Tongue (tissue), 2 donors: ENCODE data around the gene MIEN1. TPM values are rescaled to one million over a fixed set of nuclear protein-coding genes. Genes with fewer than 3 reads are reported as not detected.
A peak's percentile ranks its signal among the peaks of the same experiment; 100 is the strongest.
"Not testable (repeated sequence)": the region's sequence is repeated elsewhere in the genome, so short reads cannot be mapped to it uniquely, and the experiment has no call there.

ENCODE experiments used
- DNase-seq: peaks from one replicate; pipeline ENCODE4 v3.0.0-alpha.2; 2015
- total RNA-seq: library from RNA; depleted of rRNA; stranded (reverse); fragments of >200 nt; gene quantifications from one replicate; pipeline ENCODE4 v1.2.3, GENCODE V29; 2014

The MIEN1 gene
- total RNA-seq, 1 donor from 2014 or later = 8.7 TPM

DNA sequence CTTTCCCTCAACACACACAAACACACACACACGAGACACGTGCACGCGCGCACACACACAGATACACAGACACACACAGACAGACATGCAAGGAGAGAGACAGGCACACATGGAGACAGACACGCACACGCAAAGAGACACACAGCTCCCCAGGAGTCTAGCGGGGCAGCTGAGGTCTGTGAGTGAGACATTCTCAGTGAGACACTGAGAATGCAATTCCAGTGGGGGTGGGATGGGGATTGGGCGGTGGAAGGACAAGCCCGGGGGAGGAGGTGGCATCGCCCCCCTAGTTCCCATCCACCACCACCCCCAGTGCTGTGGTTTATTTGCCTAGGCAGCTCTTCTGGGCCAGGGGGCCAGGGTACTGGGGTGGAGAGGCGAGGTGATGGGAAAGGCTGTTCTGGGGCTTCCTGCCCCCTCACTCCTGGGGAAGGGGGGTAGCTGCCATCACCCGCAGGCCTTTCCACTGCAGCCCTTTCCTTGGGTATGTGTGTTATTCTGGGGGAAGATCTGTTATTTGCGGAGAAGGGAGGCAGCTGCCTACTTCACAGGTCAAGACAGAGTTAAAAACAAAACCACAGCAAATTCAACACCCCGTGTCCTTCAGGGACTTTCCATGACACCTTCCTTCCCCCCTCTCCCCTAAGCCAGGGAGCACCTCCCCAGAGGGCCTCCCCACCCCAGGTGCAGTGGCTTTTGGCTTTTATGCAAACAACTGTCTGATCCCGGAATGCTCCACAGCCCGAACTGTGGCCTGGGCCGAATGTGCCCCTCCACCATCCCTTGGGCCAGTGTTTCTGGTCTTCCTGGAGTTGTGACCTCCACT lies 25.4 kb upstream of the MIEN1 start:
- no peak for DNase-seq

DNA sequence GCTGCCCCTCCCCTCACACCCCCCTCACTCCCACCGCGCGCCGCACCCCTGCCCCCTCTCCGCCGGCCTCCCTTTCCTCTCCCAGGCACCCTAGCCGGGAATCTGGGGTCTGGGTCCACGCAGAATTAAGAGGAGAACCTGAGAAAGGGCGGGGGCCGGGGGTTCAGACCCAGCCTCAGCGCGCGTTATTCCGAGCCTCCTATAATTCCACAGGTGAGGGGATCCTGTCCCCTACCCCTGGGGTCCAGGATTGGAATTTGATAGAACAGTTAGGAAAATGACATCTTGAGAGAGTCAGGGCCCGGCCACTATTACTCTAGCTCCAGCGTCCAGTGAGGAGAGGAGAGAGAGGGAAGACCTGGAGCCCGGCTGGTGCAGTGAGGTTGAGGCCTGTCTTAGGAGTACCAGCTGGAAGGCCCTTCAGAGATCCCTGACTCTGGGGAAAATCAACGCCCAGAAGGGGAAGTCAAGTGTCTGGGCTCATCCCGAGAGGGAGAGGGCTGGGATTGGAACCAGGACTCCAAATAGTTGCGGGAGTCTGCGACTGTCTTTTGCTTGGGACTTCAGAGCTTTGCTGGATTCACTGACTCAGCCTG lies 24.7 kb upstream of the MIEN1 start:
- DNase-seq = peak; percentile 14

- peak; percentile 86 for DNase-seq
Measured at GRCh38 chr17:39754161-39754957, 24.0 kb upstream of the MIEN1 start.

- DNase-seq = no peak
Measured at GRCh38 chr17:39753514-39754160, 23.3 kb upstream of the MIEN1 start.

DNA sequence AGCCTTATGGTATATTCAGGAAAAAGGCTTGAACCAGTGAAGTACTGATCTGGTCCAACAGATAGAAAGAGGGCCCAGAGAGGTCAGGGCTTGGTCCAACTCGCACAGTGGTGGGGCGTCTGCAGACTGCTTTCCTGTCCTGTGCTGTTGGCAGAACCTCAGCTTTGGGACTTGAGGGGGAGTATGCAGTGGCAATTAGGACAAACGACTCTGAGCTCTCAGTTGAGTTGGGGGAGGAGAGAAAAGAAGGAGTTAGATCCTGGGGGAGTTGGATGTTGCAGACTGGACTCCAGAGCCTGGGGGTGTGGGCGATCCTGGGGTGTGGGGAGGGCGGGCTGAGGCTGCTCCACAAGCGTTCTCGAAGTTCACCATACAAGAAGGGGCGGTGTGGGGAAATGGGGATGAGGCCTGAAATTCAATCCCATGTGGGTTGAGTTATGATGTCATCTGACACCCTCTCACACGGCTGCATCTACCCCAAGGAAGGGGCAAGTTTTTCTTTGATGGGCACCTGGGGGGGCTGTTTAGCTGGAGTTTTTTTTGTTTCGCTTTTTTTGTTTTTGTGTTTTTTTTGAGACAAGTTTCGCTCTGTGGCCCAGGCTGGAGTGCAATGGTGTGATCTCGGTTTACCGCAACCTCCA lies 22.0 kb upstream of the MIEN1 start:
- DNase-seq = no peak

GRCh38 chr17:39751637-39752036 lies 21.3 kb upstream of the MIEN1 start:
- no peak for DNase-seq

DNA sequence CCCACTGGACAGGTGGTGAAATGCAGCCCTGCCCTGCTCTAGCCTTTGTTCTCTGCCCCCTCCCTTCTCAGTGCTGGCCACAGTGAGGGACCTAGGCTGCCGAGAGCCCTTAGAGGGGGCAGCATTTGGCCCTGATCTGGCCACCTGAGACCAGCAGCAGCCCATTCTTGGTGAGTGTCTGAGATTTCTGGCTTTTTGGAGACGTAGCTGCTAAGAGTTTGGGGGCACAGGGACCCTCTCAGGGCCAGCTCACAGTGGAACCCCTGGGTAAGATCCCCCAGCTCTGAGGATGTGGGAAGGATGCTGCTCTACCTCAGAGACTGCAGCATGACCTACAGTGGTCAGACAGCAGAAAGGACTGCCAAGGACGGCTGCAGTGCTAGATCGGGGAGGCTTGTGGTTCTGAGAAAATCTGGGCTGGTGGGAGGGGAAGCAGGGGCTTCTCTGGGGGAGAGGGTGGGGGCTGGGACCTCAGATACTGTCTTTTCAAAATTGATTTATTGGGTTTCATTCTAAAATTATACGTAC lies 20.7 kb upstream of the MIEN1 start:
- DNase-seq = no peak

GRCh38 chr17:39750131-39751015 lies 20.0 kb upstream of the MIEN1 start:
- DNase-seq = no peak

DNA sequence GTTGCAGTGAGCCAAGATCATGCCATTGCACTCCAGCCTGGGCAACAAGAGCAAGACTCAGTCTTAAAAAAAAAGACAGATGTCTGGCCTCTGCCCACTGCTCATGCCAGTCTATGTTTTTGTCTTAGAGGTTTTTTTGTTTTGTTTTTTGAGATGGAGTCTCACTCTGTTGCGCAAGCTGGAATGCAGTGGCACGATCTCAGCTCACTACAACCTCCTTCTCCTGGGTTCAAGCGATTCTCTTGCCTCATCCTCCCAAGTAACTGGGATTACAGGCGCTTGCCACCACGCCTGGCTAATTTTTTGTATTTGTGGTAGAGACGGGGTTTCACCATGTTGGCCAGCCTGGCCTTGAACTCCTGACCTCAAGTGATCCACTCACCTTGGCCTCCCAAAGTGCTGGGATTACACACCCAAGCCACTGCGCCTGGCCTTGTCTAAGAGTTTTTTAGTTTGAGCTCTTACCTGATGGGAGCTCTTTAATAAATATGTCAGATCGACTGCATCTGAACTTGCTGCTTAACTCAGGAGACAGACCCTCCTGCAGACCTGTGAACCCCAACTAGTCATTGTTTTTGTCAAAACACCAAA lies 18.2 kb upstream of the MIEN1 start:
- not testable (repeated sequence) for DNase-seq

DNA sequence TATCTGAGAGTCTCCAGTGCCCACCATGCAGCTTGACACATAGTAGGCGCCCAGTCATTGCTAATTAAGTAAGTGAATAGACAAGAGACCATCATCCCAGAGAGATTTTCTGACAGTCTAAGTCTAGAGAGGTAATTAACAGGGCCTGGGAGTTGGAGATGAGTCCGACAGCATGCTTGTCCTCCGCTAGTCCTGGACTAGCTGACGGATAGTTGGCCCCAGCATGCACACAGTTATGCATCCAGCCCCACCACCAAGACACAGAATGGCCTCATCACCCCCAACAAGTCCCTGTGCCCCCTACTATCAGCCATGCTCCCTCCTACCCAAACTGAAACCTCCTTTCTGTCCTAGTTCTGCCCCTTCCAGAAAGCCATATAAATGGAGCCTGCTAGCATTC lies 17.4 kb upstream of the MIEN1 start:
- DNase-seq = no peak

DNA sequence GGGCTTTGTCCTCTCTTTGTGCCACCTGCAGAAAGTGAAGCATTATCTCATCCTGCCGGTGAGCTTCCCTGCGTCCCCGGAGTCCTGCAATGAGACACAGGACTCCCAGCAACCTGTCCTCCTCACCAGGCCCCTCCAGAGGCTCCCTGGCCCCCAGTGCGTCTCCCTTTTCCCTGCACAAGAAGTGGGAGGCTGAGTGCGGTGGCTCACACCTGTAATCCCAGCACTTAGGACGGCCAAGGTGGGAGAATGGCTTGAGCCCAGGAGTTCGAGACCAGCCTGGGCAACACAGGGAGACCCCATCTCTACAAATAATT lies 15.8 kb upstream of the MIEN1 start:
- no peak for DNase-seq

DNA sequence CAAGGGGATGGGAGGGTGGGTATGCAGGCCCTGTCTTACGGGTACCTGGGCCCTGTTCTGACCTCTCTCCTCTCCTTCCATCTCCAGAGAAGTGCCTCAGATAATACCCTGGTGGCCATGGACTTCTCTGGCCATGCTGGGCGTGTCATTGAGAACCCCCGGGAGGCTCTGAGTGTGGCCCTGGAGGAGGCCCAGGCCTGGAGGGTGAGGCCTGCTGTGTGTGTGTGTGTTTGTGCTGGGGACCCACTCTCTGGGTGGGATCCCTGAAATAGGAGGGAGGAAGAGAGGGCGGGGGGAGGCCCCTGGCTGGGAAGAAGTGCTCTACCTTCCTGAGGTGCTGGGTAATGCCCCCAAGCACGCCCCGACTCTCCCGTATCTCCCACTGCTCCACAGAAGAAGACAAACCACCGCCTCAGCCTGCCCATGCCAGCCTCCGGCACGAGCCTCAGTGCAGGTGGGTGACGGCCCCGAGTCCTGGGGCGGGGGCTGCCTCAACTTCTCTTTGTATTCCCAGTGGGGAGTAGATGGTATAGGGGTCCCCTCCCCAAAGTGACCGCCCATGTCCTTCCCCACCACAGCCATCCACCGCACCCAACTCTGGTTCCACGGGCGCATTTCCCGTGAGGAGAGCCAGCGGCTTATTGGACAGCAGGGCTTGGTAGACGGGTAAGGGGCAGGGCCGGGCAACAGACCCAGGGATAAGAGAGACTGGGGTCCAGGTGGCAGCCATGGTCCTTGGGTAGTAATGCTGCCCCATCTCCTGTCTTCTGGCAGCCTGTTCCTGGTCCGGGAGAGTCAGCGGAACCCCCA lies 15.2 kb upstream of the MIEN1 start:
- DNase-seq = no peak

GRCh38 chr17:39744836-39745215 lies 14.5 kb upstream of the MIEN1 start:
- DNase-seq = no peak

DNA sequence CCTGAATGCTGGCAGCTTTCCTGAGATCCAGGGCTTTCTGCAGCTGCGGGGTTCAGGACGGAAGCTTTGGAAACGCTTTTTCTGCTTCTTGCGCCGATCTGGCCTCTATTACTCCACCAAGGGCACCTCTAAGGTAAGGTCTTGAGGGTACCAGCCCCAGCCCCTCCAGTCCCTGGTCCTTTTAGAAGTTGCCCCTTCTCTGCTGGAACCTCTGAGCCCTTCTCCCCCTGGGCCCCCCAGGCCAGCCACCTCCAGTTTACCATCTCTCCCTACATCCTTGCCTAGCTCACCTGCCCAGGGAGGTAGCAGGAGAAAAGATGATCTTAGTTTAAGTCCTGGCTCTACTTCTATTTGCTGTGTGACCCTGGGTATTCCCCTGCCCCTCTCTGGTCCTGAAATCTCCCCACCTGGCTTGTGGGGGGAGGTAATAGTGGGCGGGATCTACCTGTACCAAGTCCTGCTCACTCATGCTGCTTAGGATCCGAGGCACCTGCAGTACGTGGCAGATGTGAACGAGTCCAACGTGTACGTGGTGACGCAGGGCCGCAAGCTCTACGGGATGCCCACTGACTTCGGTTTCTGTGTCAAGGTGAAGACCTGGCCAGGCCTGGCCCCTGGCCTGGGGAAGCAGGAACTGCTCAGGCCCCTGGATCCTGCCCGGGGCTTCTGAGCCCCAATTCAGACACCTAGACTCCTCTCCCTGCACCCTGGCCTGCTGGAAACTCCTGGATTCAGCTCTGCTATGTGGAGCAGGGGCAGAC lies 13.9 kb upstream of the MIEN1 start:
- DNase-seq = no peak

DNA sequence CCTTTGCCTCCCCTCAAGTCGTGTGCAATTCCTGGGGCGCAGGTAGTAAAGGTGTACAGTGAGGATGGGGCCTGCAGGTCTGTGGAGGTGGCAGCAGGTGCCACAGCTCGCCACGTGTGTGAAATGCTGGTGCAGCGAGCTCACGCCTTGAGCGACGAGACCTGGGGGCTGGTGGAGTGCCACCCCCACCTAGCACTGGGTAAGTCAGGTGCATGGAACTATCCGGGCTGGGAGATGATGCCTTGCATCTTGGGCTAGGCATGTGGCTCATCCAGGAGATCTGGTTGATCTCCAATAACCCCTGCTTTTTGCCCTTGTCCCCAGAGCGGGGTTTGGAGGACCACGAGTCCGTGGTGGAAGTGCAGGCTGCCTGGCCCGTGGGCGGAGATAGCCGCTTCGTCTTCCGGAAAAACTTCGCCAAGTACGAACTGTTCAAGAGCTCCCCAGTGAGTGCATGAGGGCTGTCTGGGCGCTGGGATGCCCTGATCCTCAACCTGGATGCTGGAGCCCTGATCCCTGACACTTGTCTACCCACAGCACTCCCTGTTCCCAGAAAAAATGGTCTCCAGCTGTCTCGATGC lies 12.6 kb upstream of the MIEN1 start:
- no peak for DNase-seq

GRCh38 chr17:39742126-39742855 lies 12.0 kb upstream of the MIEN1 start:
- DNase-seq = no peak

GRCh38 chr17:39740357-39741111 lies 10.2 kb upstream of the MIEN1 start:
- DNase-seq = no peak
